Adrenal gland (tissue), 12 donors: ENCODE data around the gene LRRC52. TPM values are rescaled to one million over a fixed set of nuclear protein-coding genes. Genes with fewer than 3 reads are reported as not detected.

ENCODE experiments used
- DNase-seq, 7 donors: peaks; one replicate each; pipeline ENCODE4 v3.0.0-alpha.2; 2019 to 2020
- H3K27ac ChIP-seq, 5 donors: fragments of 200-600 bp; sonication (generic) in 4 of 5; 1 replicate in 3 of 5; 2 replicates in 2 of 5; pipeline versions ENCODE4 v1.5.1 to v1.8.0; 2016 to 2020; ENCODE audit warnings: mild to moderate bottlenecking in 1 of 5
- H3K27me3 ChIP-seq: fragments of 200-600 bp; 2 replicates; pipeline ENCODE4 v1.8.0; 2021
- H3K36me3 ChIP-seq, 2 donors: fragments of 200-600 bp; replicated peaks in 1 of 2; 1 replicate in 1 of 2; 2 replicates in 1 of 2; pipeline versions ENCODE4 v1.5.1 to v1.8.0; 2018 to 2022
- H3K4me1 ChIP-seq, 2 donors: fragments of 200-600 bp; replicated peaks in 1 of 2; 1 replicate in 1 of 2; 2 replicates in 1 of 2; pipeline versions ENCODE4 v1.5.1 to v1.8.0; 2018 to 2021
- H3K4me3 ChIP-seq, 4 donors: fragments of 200-600 bp; sonication (generic) in 3 of 4; one replicate each; pipeline ENCODE4 v1.5.1; 2016 to 2018
- H3K9me3 ChIP-seq, 3 donors: fragments of 200-600 bp; sonication (generic) in 1 of 3; replicated peaks in 1 of 3; 1 replicate in 2 of 3; 2 replicates in 1 of 3; pipeline versions ENCODE4 v1.5.1 to v1.8.0; 2016 to 2021
- POLR2A ChIP-seq, 2 donors: fragments of 450-650 bp; IDR thresholded peaks; one replicate each; pipeline ENCODE4 v1.6.1; 2017; ENCODE audit warnings: antibody characterized with exemption in 2 of 2, mild to moderate bottlenecking in 2 of 2, moderate library complexity in 1 of 2
- WGBS, 4 donors: extraction: QIAGEN DNeasy Blood & Tissue Kit in 2 of 4; methylation state at CpG; one replicate each; pipeline versions ENCODE4 v1.1.5 to v1.1.7; 2013 to 2017; 5-methylcytosine and 5-hydroxymethylcytosine counted together
- intact Hi-C, 2 donors: fragments of 100-400 bp; cut with DNase I; formaldehyde crosslinking; loops; one replicate each; pipeline versions ENCODE4 v1.14.1 to v1.15.0; 2022 to 2023
- polyA plus RNA-seq, 3 donors: library from polyadenylated mRNA; stranded (reverse); fragments of 200-250 nt in 2 of 3; fragments of 350-450 nt in 1 of 3; fragmentation: Illumina TruSeq in 1 of 3; extraction: RNeasy Lipid Tissue Mini Kit (QIAGEN cat#74804) in 1 of 3; gene quantifications; one replicate each; pipeline ENCODE4 v1.2.3, GENCODE V29; 2013 to 2014
- total RNA-seq, 9 donors: library from RNA; depleted of rRNA in 4 of 9; stranded (reverse); fragments of >200 nt in 4 of 9; fragments of 120-200 nt in 1 of 9; fragmentation: NEBNext Ultra II Directional in 1 of 9; extraction: Animal tissue kit (Norgen Biotek cat#: 25700) in 1 of 9; gene quantifications; one replicate each; pipeline versions ENCODE4 v1.1.0 to v1.2.4, GENCODE V29; 2013 to 2023
- TF ChIP-seq, protein P1 (sequence below), 6 experiments: fragments of 450-650 bp in 4 of 6; fragments of 200-600 bp in 2 of 6; sonication (generic) in 1 of 6; IDR thresholded peaks; 1 replicate in 5 of 6; 2 replicates in 1 of 6; pipeline versions ENCODE4 v1.5.1 to v1.8.0; 2016 to 2021; ENCODE audit warnings: antibody characterized with exemption in 6 of 6, mild to moderate bottlenecking in 2 of 6, moderate library complexity in 1 of 6
- donor health status: healthy with polysubstance abuse.
- donor health status: Bipolar disorder and iron deficiency.
- donor health status: DM: yes; HTN: yes; CAD: no.
- donor health status: DM: no; HTN: no; CAD: no.
- donor health status: DM: no; HTN: no; CAD: no.
- donor health status: DM: yes; HTN: yes; CAD: no.

LRRC52 gene
- total and polyA plus RNA-seq, 12 donors = not detected

GRCh38 chr1:165497069-165498013, 46.5 kb upstream of the LRRC52 start:
- Histone ChIP-seq H3K27ac (no peak overlapping the region), H3K4me3 (no peak overlapping the region), H3K4me1 (no peaks in the 10 kb centered on the region), H3K36me3 (no peaks in the 10 kb centered on the region), H3K27me3 (no peaks in the 10 kb centered on the region), H3K9me3 (no peaks in the 10 kb centered on the region)
- intact Hi-C loops = no loop called here
- DNase-seq = no peak
- no peak for TF ChIP-seq POLR2A (IDR thresholded peaks at IDR 0.05)
- TF ChIP-seq, protein P1, sequence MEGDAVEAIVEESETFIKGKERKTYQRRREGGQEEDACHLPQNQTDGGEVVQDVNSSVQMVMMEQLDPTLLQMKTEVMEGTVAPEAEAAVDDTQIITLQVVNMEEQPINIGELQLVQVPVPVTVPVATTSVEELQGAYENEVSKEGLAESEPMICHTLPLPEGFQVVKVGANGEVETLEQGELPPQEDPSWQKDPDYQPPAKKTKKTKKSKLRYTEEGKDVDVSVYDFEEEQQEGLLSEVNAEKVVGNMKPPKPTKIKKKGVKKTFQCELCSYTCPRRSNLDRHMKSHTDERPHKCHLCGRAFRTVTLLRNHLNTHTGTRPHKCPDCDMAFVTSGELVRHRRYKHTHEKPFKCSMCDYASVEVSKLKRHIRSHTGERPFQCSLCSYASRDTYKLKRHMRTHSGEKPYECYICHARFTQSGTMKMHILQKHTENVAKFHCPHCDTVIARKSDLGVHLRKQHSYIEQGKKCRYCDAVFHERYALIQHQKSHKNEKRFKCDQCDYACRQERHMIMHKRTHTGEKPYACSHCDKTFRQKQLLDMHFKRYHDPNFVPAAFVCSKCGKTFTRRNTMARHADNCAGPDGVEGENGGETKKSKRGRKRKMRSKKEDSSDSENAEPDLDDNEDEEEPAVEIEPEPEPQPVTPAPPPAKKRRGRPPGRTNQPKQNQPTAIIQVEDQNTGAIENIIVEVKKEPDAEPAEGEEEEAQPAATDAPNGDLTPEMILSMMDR (IDR thresholded peaks at IDR 0.05) = no peak
- WGBS, 4 donors = 89 to 94% (median 91%) methylated on average over 6 to 12 of the region's 12 CpGs

GRCh38 chr1:165501330-165501969, 42.4 kb upstream of the LRRC52 start:
- Histone ChIP-seq H3K4me1 (no peaks in the 10 kb centered on the region), H3K36me3 (no peaks in the 10 kb centered on the region), H3K4me3 (no peak overlapping the region), H3K9me3 (no peaks in the 10 kb centered on the region), H3K27ac (no peak overlapping the region), H3K27me3 (no peaks in the 10 kb centered on the region)
- DNase-seq = no peak
- intact Hi-C loops = no loop called here
- no peak for TF ChIP-seq POLR2A (IDR thresholded peaks at IDR 0.05)
- 69 to 78% (median 74%) methylated on average over 7 of the region's 7 CpGs for WGBS, 4 donors

- no peaks in the 10 kb centered on the region for H3K4me1 ChIP-seq
- TF ChIP-seq POLR2A (IDR thresholded peaks at IDR 0.05) = no peak
- TF ChIP-seq, protein P1 (IDR thresholded peaks at IDR 0.05) = no peak
- no peak for DNase-seq
- no peak overlapping the region for H3K27ac ChIP-seq
- H3K27me3 ChIP-seq = no peaks in the 10 kb centered on the region
- 62 to 76% (median 66%) methylated on average over 3 of the region's 3 CpGs for WGBS, 4 donors
- H3K36me3 ChIP-seq = no peaks in the 10 kb centered on the region
- H3K9me3 ChIP-seq = no peaks in the 10 kb centered on the region
- no peak overlapping the region for H3K4me3 ChIP-seq
- intact Hi-C loops = no loop called here
Measured at GRCh38 chr1:165501970-165502348, 41.8 kb upstream of the LRRC52 start.

DNA sequence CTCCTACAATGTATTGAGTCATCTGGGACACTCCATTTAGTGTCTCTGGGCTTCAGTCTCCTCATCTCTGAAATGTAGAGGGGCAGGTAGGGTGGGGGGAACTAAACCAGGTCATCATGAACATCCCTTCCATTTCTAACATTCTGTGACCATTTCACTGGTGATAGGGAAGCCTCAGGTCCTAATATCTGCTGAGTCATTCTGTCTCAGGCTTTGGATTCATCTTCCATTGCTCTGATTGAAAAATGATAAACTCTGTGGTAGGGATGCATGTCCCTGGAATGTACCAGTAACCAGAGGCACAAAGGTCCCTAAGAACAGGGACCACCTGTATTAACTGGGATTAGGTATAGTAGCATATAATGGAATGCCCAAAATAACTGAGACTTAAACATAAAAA, 36.2 kb upstream of the LRRC52 start:
- Histone ChIP-seq H3K9me3 (no peaks in the 10 kb centered on the region), H3K4me1 (no peaks in the 10 kb centered on the region), H3K36me3 (no peaks in the 10 kb centered on the region), H3K27ac (no peak overlapping the region), H3K27me3 (no peaks in the 10 kb centered on the region), H3K4me3 (no peak overlapping the region)
- intact Hi-C loops = no loop called here
- DNase-seq = no peak
- TF ChIP-seq, protein P1 (IDR thresholded peaks at IDR 0.05) = no peak
- no peak for TF ChIP-seq POLR2A (IDR thresholded peaks at IDR 0.05)
